Upper lobe of left lung (tissue), 6 donors: ENCODE measurements around the gene MAGI2. TPM values are rescaled to one million over a fixed set of nuclear protein-coding genes. Genes with fewer than 3 reads are reported as not detected.

Source experiments
- ATAC-seq, 2 donors: fragments of 200-7000 bp; cut with Tn5 transposase; one replicate each; pipeline ENCODE4 v1.9.1; 2022; ENCODE audit warnings: mild to moderate bottlenecking in 2 of 2, moderate library complexity in 2 of 2; ENCODE audit not compliant: low FRiP score in 2 of 2
- DNase-seq, 2 donors: peaks; one replicate each; pipeline ENCODE4 v3.0.0-alpha.2; 2019 to 2020
- H3K27ac ChIP-seq, 4 donors: fragments of 200-600 bp; sonication (generic); one replicate each; pipeline ENCODE4 v1.5.1; 2016 to 2019
- H3K27me3 ChIP-seq, 4 donors: fragments of 200-600 bp; sonication (generic); one replicate each; pipeline ENCODE4 v1.5.1; 2017 to 2019
- H3K36me3 ChIP-seq, 4 donors: fragments of 200-600 bp; sonication (generic); one replicate each; pipeline ENCODE4 v1.5.1; 2016 to 2019
- H3K4me1 ChIP-seq, 4 donors: fragments of 200-600 bp; sonication (generic); one replicate each; pipeline ENCODE4 v1.5.1; 2018 to 2019
- H3K4me3 ChIP-seq, 4 donors: fragments of 200-600 bp; sonication (generic); one replicate each; pipeline ENCODE4 v1.5.1; 2017 to 2019; ENCODE audit warnings: mild to moderate bottlenecking in 2 of 4, moderate library complexity in 1 of 4
- H3K9me3 ChIP-seq, 4 donors: fragments of 200-600 bp; sonication (generic); one replicate each; pipeline ENCODE4 v1.5.1; 2018 to 2019
- EP300 ChIP-seq, 4 donors: sonication (generic); formaldehyde crosslinking; IDR thresholded peaks; one replicate each; pipeline ENCODE4 v1.5.1; 2017; ENCODE audit warnings: antibody characterized with exemption in 4 of 4, control low read depth in 2 of 4
- POLR2A ChIP-seq, 4 donors: fragments of 450-650 bp; IDR thresholded peaks; one replicate each; pipeline ENCODE4 v1.5.1; 2016 to 2017; ENCODE audit warnings: antibody characterized with exemption in 4 of 4, mild to moderate bottlenecking in 2 of 4
- POLR2AphosphoS5 ChIP-seq, 2 donors: sonication (generic); formaldehyde crosslinking; IDR thresholded peaks; one replicate each; pipeline ENCODE4 v1.5.1; 2017; ENCODE audit warnings: antibody characterized with exemption in 2 of 2
- WGBS, 2 donors: methylation state at CpG; one replicate each; pipeline ENCODE4 v1.1.5; 2017 to 2018; 5-methylcytosine and 5-hydroxymethylcytosine counted together
- total RNA-seq, 6 donors: library from RNA; depleted of rRNA in 4 of 6; stranded (reverse); fragments of >200 nt in 4 of 6; gene quantifications; one replicate each; pipeline versions ENCODE4 v1.1.0 to v1.2.1, GENCODE V29; 2016 to 2021
- TF ChIP-seq, protein P1 (sequence below), 6 experiments: fragments of 450-650 bp in 4 of 6; fragments of 200-600 bp in 2 of 6; sonication (generic) in 2 of 6; IDR thresholded peaks; one replicate each; pipeline ENCODE4 v1.5.1; 2016 to 2019; ENCODE audit warnings: antibody characterized with exemption in 6 of 6
- donor health status: DM: no; HTN: no; CAD: no; lungs with moderate emphysema.
- donor health status: DM: no; HTN: yes; CAD: no; lungs with severe emphysema.

The MAGI2 gene
- total RNA-seq, 6 donors from 2014 or later = 7.9 to 84.9 (median 11.8) TPM

- no peaks in the 10 kb centered on the region for H3K27me3 ChIP-seq
- H3K36me3 ChIP-seq = no peaks in the 10 kb centered on the region
- no peak overlapping the region for H3K4me3 ChIP-seq
- H3K4me1 ChIP-seq = no peaks in the 10 kb centered on the region
- DNase-seq (no peak), ATAC-seq (no peak)
- H3K9me3 ChIP-seq = no peaks in the 10 kb centered on the region
- TF ChIP-seq, protein P1, sequence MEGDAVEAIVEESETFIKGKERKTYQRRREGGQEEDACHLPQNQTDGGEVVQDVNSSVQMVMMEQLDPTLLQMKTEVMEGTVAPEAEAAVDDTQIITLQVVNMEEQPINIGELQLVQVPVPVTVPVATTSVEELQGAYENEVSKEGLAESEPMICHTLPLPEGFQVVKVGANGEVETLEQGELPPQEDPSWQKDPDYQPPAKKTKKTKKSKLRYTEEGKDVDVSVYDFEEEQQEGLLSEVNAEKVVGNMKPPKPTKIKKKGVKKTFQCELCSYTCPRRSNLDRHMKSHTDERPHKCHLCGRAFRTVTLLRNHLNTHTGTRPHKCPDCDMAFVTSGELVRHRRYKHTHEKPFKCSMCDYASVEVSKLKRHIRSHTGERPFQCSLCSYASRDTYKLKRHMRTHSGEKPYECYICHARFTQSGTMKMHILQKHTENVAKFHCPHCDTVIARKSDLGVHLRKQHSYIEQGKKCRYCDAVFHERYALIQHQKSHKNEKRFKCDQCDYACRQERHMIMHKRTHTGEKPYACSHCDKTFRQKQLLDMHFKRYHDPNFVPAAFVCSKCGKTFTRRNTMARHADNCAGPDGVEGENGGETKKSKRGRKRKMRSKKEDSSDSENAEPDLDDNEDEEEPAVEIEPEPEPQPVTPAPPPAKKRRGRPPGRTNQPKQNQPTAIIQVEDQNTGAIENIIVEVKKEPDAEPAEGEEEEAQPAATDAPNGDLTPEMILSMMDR (IDR thresholded peaks at IDR 0.05) = no peak
- TF ChIP-seq POLR2A (IDR thresholded peaks at IDR 0.05) (no peak), EP300 (IDR thresholded peaks at IDR 0.05) (no peak), POLR2AphosphoS5 (IDR thresholded peaks at IDR 0.05) (no peak)
- WGBS, 2 donors = 68 to 77% methylated on average over 5 of the region's 5 CpGs
- no peak overlapping the region for H3K27ac ChIP-seq
Measured at GRCh38 chr7:78473571-78474301, 979.7 kb downstream of the MAGI2 start.

- H3K4me1 ChIP-seq = no peaks in the 10 kb centered on the region
- no peaks in the 10 kb centered on the region for H3K27me3 ChIP-seq
- H3K36me3 ChIP-seq = no peaks in the 10 kb centered on the region
- no peaks in the 10 kb centered on the region for H3K9me3 ChIP-seq
- WGBS, 2 donors = 86 to 88% methylated on average over 1 of the region's 1 CpG
- no peak overlapping the region for H3K27ac ChIP-seq
- TF ChIP-seq POLR2A (IDR thresholded peaks at IDR 0.05) (no peak), EP300 (IDR thresholded peaks at IDR 0.05) (no peak), POLR2AphosphoS5 (IDR thresholded peaks at IDR 0.05) (no peak)
- TF ChIP-seq, protein P1 (IDR thresholded peaks at IDR 0.05) = no peak
- DNase-seq = no peak
- H3K4me3 ChIP-seq = no peak overlapping the region
- ATAC-seq = no peak
Measured at GRCh38 chr7:78473021-78473420, 980.4 kb downstream of the MAGI2 start.

DNA sequence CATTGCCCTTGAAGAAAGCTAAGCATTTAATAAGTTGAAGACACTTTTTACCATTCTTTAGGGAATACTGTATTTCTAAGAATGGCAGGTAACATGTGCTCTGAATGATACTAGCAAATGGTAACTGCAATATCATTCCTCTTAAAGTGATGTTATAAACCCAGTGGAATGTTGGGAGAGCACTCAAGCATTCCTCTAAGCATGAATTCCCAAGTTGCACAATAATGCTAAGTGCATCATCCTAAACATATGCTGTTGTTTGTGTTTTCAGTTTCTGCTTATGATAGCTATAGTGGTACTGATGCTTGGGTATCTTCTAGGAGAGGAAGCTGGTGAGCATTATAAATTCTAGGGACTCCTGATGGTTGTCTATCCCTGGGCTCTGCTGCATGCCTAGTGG lies 980.9 kb downstream of the MAGI2 start:
- TF ChIP-seq EP300 (IDR thresholded peaks at IDR 0.05) (no peak), POLR2A (IDR thresholded peaks at IDR 0.05) (no peak), POLR2AphosphoS5 (IDR thresholded peaks at IDR 0.05) (no peak)
- TF ChIP-seq, protein P1 (IDR thresholded peaks at IDR 0.05) = no peak
- H3K4me1 ChIP-seq = no peaks in the 10 kb centered on the region
- no peaks in the 10 kb centered on the region for H3K36me3 ChIP-seq
- no peak overlapping the region for H3K27ac ChIP-seq
- H3K9me3 ChIP-seq = no peaks in the 10 kb centered on the region
- no peaks in the 10 kb centered on the region for H3K27me3 ChIP-seq
- ATAC-seq = no peak
- DNase-seq = no peak
- H3K4me3 ChIP-seq = no peak overlapping the region

DNA sequence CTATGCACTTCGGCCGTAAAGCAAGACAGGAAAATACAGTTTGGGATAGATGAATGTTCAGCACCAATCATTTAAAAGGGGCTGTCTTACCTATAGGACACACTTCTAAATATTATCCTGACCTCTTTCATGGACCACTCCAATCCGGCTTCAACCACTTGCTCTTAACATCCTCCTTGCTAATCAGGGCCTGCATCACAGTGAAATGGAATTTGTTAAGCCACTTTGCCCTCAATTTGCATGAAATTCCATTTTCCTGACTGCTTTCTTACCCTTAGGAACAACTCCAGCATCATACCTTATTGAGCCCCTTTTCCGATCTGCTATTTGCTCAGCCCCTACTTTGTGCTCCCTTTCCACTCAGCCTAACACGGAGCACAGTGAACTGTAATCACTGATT lies 987.6 kb downstream of the MAGI2 start:
- no peaks in the 10 kb centered on the region for H3K36me3 ChIP-seq
- 68 to 81% methylated on average over 5 of the region's 5 CpGs for WGBS, 2 donors
- H3K27ac ChIP-seq = no peak overlapping the region
- no peaks in the 10 kb centered on the region for H3K27me3 ChIP-seq
- TF ChIP-seq POLR2AphosphoS5 (IDR thresholded peaks at IDR 0.05) (no peak), EP300 (IDR thresholded peaks at IDR 0.05) (no peak), POLR2A (IDR thresholded peaks at IDR 0.05) (no peak)
- TF ChIP-seq, protein P1 (IDR thresholded peaks at IDR 0.05) = no peak
- no peaks in the 10 kb centered on the region for H3K4me1 ChIP-seq
- no peak for ATAC-seq
- H3K9me3 ChIP-seq = no peaks in the 10 kb centered on the region
- H3K4me3 ChIP-seq = no peak overlapping the region
- DNase-seq = no peak

DNA sequence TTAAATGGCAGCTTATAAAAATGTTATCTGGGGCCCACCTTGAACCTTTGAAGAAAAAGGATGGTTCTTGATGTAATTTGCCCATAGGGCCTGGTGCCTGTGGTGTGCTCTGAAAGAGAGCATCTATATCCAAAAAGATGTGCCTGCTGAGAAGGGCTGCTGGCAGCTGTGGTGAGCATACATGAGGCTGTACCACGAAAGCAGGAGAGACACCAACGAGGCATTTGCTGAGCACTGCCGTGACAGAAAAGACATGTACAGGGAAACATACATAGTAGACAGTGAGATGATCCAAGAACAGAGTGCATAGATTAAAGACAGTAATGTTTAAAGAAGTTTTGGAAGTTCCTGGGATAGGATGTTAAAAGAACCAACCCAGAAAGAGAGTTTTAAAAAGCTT lies 990.4 kb downstream of the MAGI2 start:
- no peak overlapping the region for H3K4me3 ChIP-seq
- TF ChIP-seq, protein P1 (IDR thresholded peaks at IDR 0.05) = no peak
- TF ChIP-seq POLR2A (IDR thresholded peaks at IDR 0.05) (no peak), POLR2AphosphoS5 (IDR thresholded peaks at IDR 0.05) (no peak), EP300 (IDR thresholded peaks at IDR 0.05) (no peak)
- H3K4me1 ChIP-seq = no peaks in the 10 kb centered on the region
- H3K36me3 ChIP-seq = no peaks in the 10 kb centered on the region
- H3K27ac ChIP-seq = no peak overlapping the region
- WGBS, 2 donors = 92 to 93% methylated on average over 3 of the region's 3 CpGs
- ATAC-seq (no peak), DNase-seq (no peak)
- H3K27me3 ChIP-seq = no peaks in the 10 kb centered on the region
- H3K9me3 ChIP-seq = no peaks in the 10 kb centered on the region
